Naive B cell (primary cell): ENCODE results near the gene PVRIG. TPM values are rescaled to one million over a fixed set of nuclear protein-coding genes. Genes with fewer than 3 reads are reported as not detected.
A peak's percentile ranks its signal among the peaks of the same experiment; 100 is the strongest.
"Not testable (repeated sequence)": the region's sequence is repeated elsewhere in the genome, so short reads cannot be mapped to it uniquely, and the experiment has no call there.

ENCODE experiments used
- ATAC-seq, 2 donors: fragments of 150-1000 bp; cut with Tn5 transposase; 2 replicates each; pipeline ENCODE4 v1.10.0; 2021; ENCODE audit warnings: low read depth in 2 of 2, mild to moderate bottlenecking in 2 of 2, moderate library complexity in 2 of 2
- DNase-seq: peaks from one replicate; pipeline ENCODE4 v3.0.0; 2022
- H3K27ac Mint-ChIP-seq, 6 donors: one replicate each; pipeline ENCODE4 v1.8.0; 2020 to 2022; ENCODE audit warnings: mild to moderate bottlenecking in 6 of 6, mixed read lengths in 6 of 6, moderate library complexity in 5 of 6, inconsistent platforms in 2 of 6
- H3K27me3 Mint-ChIP-seq, 3 donors: one replicate each; pipeline ENCODE4 v1.8.0; 2021 to 2022; ENCODE audit warnings: mixed read lengths in 3 of 3, mild to moderate bottlenecking in 1 of 3
- H3K36me3 Mint-ChIP-seq, 2 donors: one replicate each; pipeline ENCODE4 v1.8.0; 2020 to 2022; ENCODE audit warnings: mixed read lengths in 2 of 2, inconsistent platforms in 1 of 2, mild to moderate bottlenecking in 1 of 2
- H3K4me1 Mint-ChIP-seq, 3 donors: one replicate each; pipeline ENCODE4 v1.8.0; 2020 to 2022; ENCODE audit warnings: mixed read lengths in 3 of 3, inconsistent platforms in 1 of 3, mild to moderate bottlenecking in 1 of 3, moderate library complexity in 1 of 3
- H3K4me3 Mint-ChIP-seq, 8 donors: one replicate each; pipeline ENCODE4 v1.8.0; 2020 to 2022; ENCODE audit warnings: mild to moderate bottlenecking in 8 of 8, mixed read lengths in 8 of 8, moderate library complexity in 8 of 8, inconsistent platforms in 2 of 8
- H3K9me3 Mint-ChIP-seq, 7 donors: one replicate each; pipeline ENCODE4 v1.8.0; 2020 to 2022; ENCODE audit warnings: mixed read lengths in 7 of 7, mild to moderate bottlenecking in 5 of 7, inconsistent platforms in 2 of 7, moderate library complexity in 1 of 7
- polyA plus RNA-seq, 6 donors: library from polyadenylated mRNA; unstranded; fragments of 300-500 nt; fragmentation: Illumina TruSeq; gene quantifications; one replicate each; pipeline ENCODE4 v1.2.3, GENCODE V29; 2021; ENCODE audit warnings: low read depth in 6 of 6

PVRIG gene
- polyA plus RNA-seq, 6 donors from 2014 or later: 37.5 to 67.4 (median 56.4) TPM

GRCh38 chr7:100208911-100209408, 10.8 kb upstream of the PVRIG start:
- ATAC-seq (no peak), DNase-seq (no peak)
- no peaks in the 10 kb centered on the region for H3K9me3 Mint-ChIP-seq
- no peaks in the 10 kb centered on the region for H3K27me3 Mint-ChIP-seq
- H3K4me1 Mint-ChIP-seq: peaks cover 55 to 62% (median 62%) of the 10 kb centered on the region in 3 donors
- peak overlapping the region in 5 of 6 donors; percentile 47 to 95 (median 89) for H3K27ac Mint-ChIP-seq
- H3K4me3 Mint-ChIP-seq: peak overlapping the region; percentile 21 to 76 (median 52)
- peaks cover 0 to 15% of the 10 kb centered on the region in 2 donors for H3K36me3 Mint-ChIP-seq

- Mint-ChIP-seq H3K36me3 (peaks cover 0 to 10% of the 10 kb centered on the region in 2 donors), H3K27me3 (no peaks in the 10 kb centered on the region), H3K4me3 (peak overlapping the region in 7 of 8 donors; percentile 3 to 59 (median 31)), H3K9me3 (no peaks in the 10 kb centered on the region), H3K27ac (peak overlapping the region in 5 of 6 donors; percentile 32 to 95 (median 89)), H3K4me1 (peaks cover 55 to 64% (median 62%) of the 10 kb centered on the region in 3 donors)
- no peak for DNase-seq
- ATAC-seq: no peak
These were observed 10.3 kb upstream of the PVRIG start for GRCh38 chr7:100209493-100209892.

GRCh38 chr7:100210805-100211204, 8.9 kb upstream of the PVRIG start:
- no peaks in the 10 kb centered on the region for H3K9me3 Mint-ChIP-seq
- peak overlapping the region in 5 of 6 donors; percentile 75 to 98 (median 95) for H3K27ac Mint-ChIP-seq
- DNase-seq: no peak
- peaks cover 62 to 77% (median 75%) of the 10 kb centered on the region in 3 donors for H3K4me1 Mint-ChIP-seq
- no peak for ATAC-seq
- H3K36me3 Mint-ChIP-seq: peaks cover 0 to 8% of the 10 kb centered on the region in 2 donors
- peak overlapping the region in 6 of 8 donors; percentile 20 to 95 (median 80) for H3K4me3 Mint-ChIP-seq
- H3K27me3 Mint-ChIP-seq: no peaks in the 10 kb centered on the region

GRCh38 chr7:100211342-100211780, 8.4 kb upstream of the PVRIG start:
- Mint-ChIP-seq H3K4me3 (peak overlapping the region; percentile 69 to 95 (median 88)), H3K27ac (peak overlapping the region; percentile 89 to 98 (median 96)), H3K36me3 (peaks cover 0 to 8% of the 10 kb centered on the region in 2 donors), H3K9me3 (no peaks in the 10 kb centered on the region), H3K4me1 (peaks cover 62 to 82% (median 77%) of the 10 kb centered on the region in 3 donors), H3K27me3 (no peaks in the 10 kb centered on the region)
- ATAC-seq (peak; percentile 97 to 98), DNase-seq (peak; percentile 61)

GRCh38 chr7:100212631-100213286, 7.0 kb upstream of the PVRIG start:
- H3K36me3 Mint-ChIP-seq: peaks cover 0 to 8% of the 10 kb centered on the region in 2 donors
- ATAC-seq: no peak

GRCh38 chr7:100213672-100214071, 6.1 kb upstream of the PVRIG start:
- Mint-ChIP-seq H3K4me3 (peak overlapping the region in 7 of 8 donors; percentile 13 to 82 (median 34)), H3K4me1 (peaks cover 59 to 91% (median 83%) of the 10 kb centered on the region in 3 donors), H3K27me3 (no peaks in the 10 kb centered on the region), H3K27ac (peak overlapping the region; percentile 62 to 94 (median 83)), H3K9me3 (no peaks in the 10 kb centered on the region), H3K36me3 (peaks cover 0 to 8% of the 10 kb centered on the region in 2 donors)
- ATAC-seq (no peak), DNase-seq (no peak)

More at GRCh38 chr7:100212631-100213286, 7.0 kb upstream of the PVRIG start:
- no peaks in the 10 kb centered on the region for H3K9me3 Mint-ChIP-seq
- H3K27ac Mint-ChIP-seq: peak overlapping the region in 4 of 6 donors; percentile 51 to 95 (median 77)
- H3K4me1 Mint-ChIP-seq: peaks cover 65 to 93% (median 84%) of the 10 kb centered on the region in 3 donors
- no peak for DNase-seq
- peak overlapping the region in 7 of 8 donors; percentile 10 to 95 (median 56) for H3K4me3 Mint-ChIP-seq
- no peaks in the 10 kb centered on the region for H3K27me3 Mint-ChIP-seq

GRCh38 chr7:100214356-100214755, 5.4 kb upstream of the PVRIG start:
- H3K9me3 Mint-ChIP-seq, H3K36me3 Mint-ChIP-seq, DNase-seq, H3K27me3 Mint-ChIP-seq: not testable (repeated sequence)
- Mint-ChIP-seq H3K27ac (peak overlapping the region; percentile 38 to 94 (median 86)), H3K4me1 (peaks cover 59 to 91% (median 83%) of the 10 kb centered on the region in 3 donors), H3K4me3 (peak overlapping the region; percentile 26 to 82 (median 66))
- ATAC-seq: peak in 1 of 2 donors; percentile 9

GRCh38 chr7:100215895-100216294, 3.9 kb upstream of the PVRIG start:
- Mint-ChIP-seq H3K4me1 (peaks cover 55 to 84% (median 84%) of the 10 kb centered on the region in 3 donors), H3K36me3 (peaks cover 0 to 8% of the 10 kb centered on the region in 2 donors), H3K4me3 (peak overlapping the region in 6 of 8 donors; percentile 9 to 57 (median 38)), H3K9me3 (no peaks in the 10 kb centered on the region), H3K27me3 (no peaks in the 10 kb centered on the region), H3K27ac (peak overlapping the region; percentile 39 to 96 (median 86))
- DNase-seq (no peak), ATAC-seq (no peak)

- ATAC-seq: peak; percentile 14 to 15
- H3K4me3 Mint-ChIP-seq: peak overlapping the region in 7 of 8 donors; percentile 69 to 96 (median 91)
These were observed 1.8 kb upstream of the PVRIG start for GRCh38 chr7:100217934-100218333.

GRCh38 chr7:100219271-100219737, 445 bp upstream of the PVRIG start:
- no peak for DNase-seq

More at GRCh38 chr7:100217934-100218333, 1.8 kb upstream of the PVRIG start:
- not testable (repeated sequence) for H3K36me3 Mint-ChIP-seq, H3K27me3 Mint-ChIP-seq, H3K9me3 Mint-ChIP-seq
- peak; percentile 59 for DNase-seq
- peak overlapping the region in 5 of 6 donors; percentile 94 to 100 (median 99) for H3K27ac Mint-ChIP-seq
- peaks cover 51 to 86% (median 85%) of the 10 kb centered on the region in 3 donors for H3K4me1 Mint-ChIP-seq

GRCh38 chr7:100220586-100221230, 959 bp downstream of the PVRIG start:
- Mint-ChIP-seq H3K4me1 (peaks cover 31 to 84% (median 74%) of the 10 kb centered on the region in 3 donors), H3K4me3 (peak overlapping the region; percentile 86 to 97 (median 91)), H3K27ac (peak overlapping the region; percentile 99 to 100 (median 99)), H3K36me3 (no peaks in the 10 kb centered on the region), H3K9me3 (no peaks in the 10 kb centered on the region), H3K27me3 (no peaks in the 10 kb centered on the region)
- ATAC-seq (no peak), DNase-seq (no peak)

More at GRCh38 chr7:100219271-100219737, 445 bp upstream of the PVRIG start:
- Mint-ChIP-seq H3K36me3 (no peaks in the 10 kb centered on the region), H3K4me1 (peaks cover 40 to 84% (median 84%) of the 10 kb centered on the region in 3 donors), H3K9me3 (no peaks in the 10 kb centered on the region), H3K4me3 (peak overlapping the region; percentile 86 to 97 (median 91)), H3K27me3 (no peaks in the 10 kb centered on the region), H3K27ac (peak overlapping the region; percentile 89 to 100 (median 99))
- no peak for ATAC-seq

- Mint-ChIP-seq H3K27me3 (no peaks in the 10 kb centered on the region), H3K4me3 (peak overlapping the region; percentile 86 to 97 (median 91)), H3K27ac (peak overlapping the region; percentile 99 to 100 (median 99)), H3K9me3 (no peaks in the 10 kb centered on the region), H3K4me1 (peaks cover 33 to 83% (median 71%) of the 10 kb centered on the region in 3 donors), H3K36me3 (no peaks in the 10 kb centered on the region)
- DNase-seq: peak; percentile 86
- peak; percentile 67 to 69 for ATAC-seq
These were observed 1.5 kb downstream of the PVRIG start for GRCh38 chr7:100221231-100221718.
